ENCODE measurements around the gene KCNJ10.

- TF ChIP-seq CTCF (IDR thresholded peaks at IDR 0.05; ENCODE audit: low read depth, low read length) (no peak), EZH2phosphoT487 (IDR thresholded peaks at IDR 0.05; ENCODE audit: low read depth) (no peak)
These were observed 33.9 kb upstream of the KCNJ10 start for GRCh38 chr1:160103658-160104408.

All from OCI-LY3 (cell line).